ENCODE measurements around the gene ZNF438.
A peak's percentile ranks its signal among the peaks of the same experiment; 100 is the strongest.

ZNF438 gene

GRCh38 chr10:30840395-30841050 lies 191.1 kb downstream of the ZNF438 start:
- no peak for DNase-seq

- DNase-seq, result no peak
Measured at GRCh38 chr10:30839652-30840051, 192.0 kb downstream of the ZNF438 start.

- DNase-seq, result no peak
Measured at GRCh38 chr10:30836406-30836805, 195.3 kb downstream of the ZNF438 start.

GRCh38 chr10:30835146-30835545 lies 196.5 kb downstream of the ZNF438 start:
- no peak for DNase-seq

GRCh38 chr10:30834651-30835050 lies 197.0 kb downstream of the ZNF438 start:
- DNase-seq, result no peak

- DNase-seq, result no peak
Measured at GRCh38 chr10:30834153-30834552, 197.5 kb downstream of the ZNF438 start.

- DNase-seq, result no peak
Measured at GRCh38 chr10:30833628-30833970, 198.1 kb downstream of the ZNF438 start.

- DNase-seq, result no peak
Measured at GRCh38 chr10:30832749-30833627, 198.7 kb downstream of the ZNF438 start.

- no peak for DNase-seq
Measured at GRCh38 chr10:30832001-30832748, 199.5 kb downstream of the ZNF438 start.

- DNase-seq, result no peak
Measured at GRCh38 chr10:30831426-30831825, 200.2 kb downstream of the ZNF438 start.

GRCh38 chr10:30830315-30831230 lies 201.1 kb downstream of the ZNF438 start:
- DNase-seq, result no peak

- DNase-seq, result no peak
Measured at GRCh38 chr10:30829901-30830300, 201.8 kb downstream of the ZNF438 start.

- DNase-seq, result no peak
Measured at GRCh38 chr10:30828680-30829079, 203.0 kb downstream of the ZNF438 start.

GRCh38 chr10:30828164-30828563 lies 203.5 kb downstream of the ZNF438 start:
- no peak for DNase-seq

- DNase-seq, result peak; percentile 9
Measured at GRCh38 chr10:30827531-30828120, 204.0 kb downstream of the ZNF438 start.

GRCh38 chr10:30826679-30827078 lies 205.0 kb downstream of the ZNF438 start:
- no peak for DNase-seq

GRCh38 chr10:30825495-30825894 lies 206.2 kb downstream of the ZNF438 start:
- no peak for DNase-seq

- no peak for DNase-seq
Measured at GRCh38 chr10:30825022-30825421, 206.6 kb downstream of the ZNF438 start.

GRCh38 chr10:30823651-30824050 lies 208.0 kb downstream of the ZNF438 start:
- DNase-seq, result peak; percentile 21

GRCh38 chr10:30822693-30823465 lies 208.8 kb downstream of the ZNF438 start:
- DNase-seq, result no peak

- no peak for DNase-seq
Measured at GRCh38 chr10:30821994-30822692, 209.5 kb downstream of the ZNF438 start.

All from NCI-H82 (cell line).